ENCODE measurements around the gene CIT.
"Not testable (repeated sequence)": the region's sequence is repeated elsewhere in the genome, so short reads cannot be mapped to it uniquely, and the experiment has no call there.

CIT gene

DNA sequence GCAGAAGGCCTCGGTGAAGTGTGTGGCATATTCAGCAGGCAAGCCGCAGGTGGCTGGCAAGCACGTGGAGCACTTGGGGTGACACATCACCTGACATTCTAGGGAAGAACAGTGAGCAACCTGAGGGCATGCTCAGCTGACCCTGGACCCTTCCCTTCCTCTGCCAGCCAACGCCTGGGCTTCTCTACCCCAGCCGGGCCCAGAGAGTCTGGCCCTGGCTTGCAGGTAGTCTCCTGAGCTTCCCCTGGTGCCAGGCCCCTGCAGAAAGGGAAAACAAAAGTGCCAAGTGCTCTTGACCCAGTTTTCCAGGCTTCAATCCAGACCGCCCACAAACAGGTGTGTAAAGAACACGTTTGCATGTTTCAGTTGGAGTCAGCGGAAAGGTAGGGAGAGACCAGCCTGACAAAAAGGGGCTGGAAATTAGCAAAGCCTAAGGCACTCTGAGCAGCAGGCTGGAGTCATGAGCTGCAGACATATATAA lies 163.5 kb downstream of the CIT start:
- DNase-seq, result no peak
- in situ Hi-C loops (cut with HindIII; ENCODE audit: low pct_ligation_motif_present, low pct_unique_long_range_greater_than_20kb, low sequenced_read_pairs), result no loop called here

- in situ Hi-C loops (cut with HindIII; ENCODE audit: low pct_ligation_motif_present, low pct_unique_long_range_greater_than_20kb, low sequenced_read_pairs), result no loop called here
- DNase-seq, result no peak
These were observed 164.4 kb downstream of the CIT start for GRCh38 chr12:119712721-119713120.

DNA sequence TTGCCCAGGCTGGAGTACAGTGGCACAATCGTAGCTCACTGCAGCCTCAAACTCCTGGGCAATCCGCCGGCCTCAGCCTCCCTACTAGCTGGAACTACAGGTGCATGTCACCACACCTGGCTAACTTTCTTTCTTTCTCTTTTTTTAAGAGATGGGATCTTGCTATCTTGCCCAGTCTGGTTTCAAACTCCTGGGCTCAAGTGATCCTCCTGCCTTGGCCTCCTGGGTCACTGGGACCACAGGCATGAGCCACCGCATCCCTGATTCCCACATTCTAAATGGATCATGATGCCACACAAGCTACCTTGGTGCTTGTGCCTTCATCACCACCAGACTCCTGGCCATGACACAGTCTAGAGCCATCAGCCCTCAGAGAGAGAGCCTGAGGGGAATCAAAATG lies 165.4 kb downstream of the CIT start:
- in situ Hi-C loops (cut with HindIII; ENCODE audit: low pct_ligation_motif_present, low pct_unique_long_range_greater_than_20kb, low sequenced_read_pairs), result no loop called here
- no peak for DNase-seq

- in situ Hi-C loops (cut with HindIII; ENCODE audit: low pct_ligation_motif_present, low pct_unique_long_range_greater_than_20kb, low sequenced_read_pairs), result no loop called here
- no peak for DNase-seq
These were observed 166.1 kb downstream of the CIT start for GRCh38 chr12:119710965-119711551.

DNA sequence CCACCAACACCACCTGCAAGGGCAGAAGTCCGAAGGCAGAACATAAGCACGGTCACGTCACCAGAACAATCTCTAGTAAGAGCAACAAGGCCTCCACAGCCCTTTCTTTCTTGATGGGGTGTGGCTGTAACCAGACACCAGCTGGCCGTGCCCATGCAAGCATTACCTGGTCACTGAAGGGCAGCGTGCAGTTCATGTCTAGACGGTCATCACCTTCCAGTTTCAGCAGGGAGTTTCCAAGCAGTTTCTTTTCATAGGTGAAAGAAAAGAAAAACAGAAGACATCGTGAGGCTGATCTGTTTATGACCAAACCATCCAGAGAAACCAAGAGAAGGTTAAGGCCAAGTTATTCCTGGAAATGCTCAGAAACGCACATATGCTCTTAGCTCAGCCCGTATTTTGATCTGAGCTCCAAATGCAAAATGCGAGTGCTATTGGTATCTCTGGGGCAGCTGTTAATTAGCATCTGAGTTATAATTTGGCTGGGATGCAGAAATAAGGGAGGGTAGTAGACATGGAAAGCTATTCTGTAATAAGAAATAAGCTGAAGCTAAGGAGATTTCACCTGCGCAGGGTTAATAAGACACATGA lies 166.7 kb downstream of the CIT start:
- in situ Hi-C loops (cut with HindIII; ENCODE audit: low pct_ligation_motif_present, low pct_unique_long_range_greater_than_20kb, low sequenced_read_pairs), result no loop called here
- no peak for DNase-seq

DNA sequence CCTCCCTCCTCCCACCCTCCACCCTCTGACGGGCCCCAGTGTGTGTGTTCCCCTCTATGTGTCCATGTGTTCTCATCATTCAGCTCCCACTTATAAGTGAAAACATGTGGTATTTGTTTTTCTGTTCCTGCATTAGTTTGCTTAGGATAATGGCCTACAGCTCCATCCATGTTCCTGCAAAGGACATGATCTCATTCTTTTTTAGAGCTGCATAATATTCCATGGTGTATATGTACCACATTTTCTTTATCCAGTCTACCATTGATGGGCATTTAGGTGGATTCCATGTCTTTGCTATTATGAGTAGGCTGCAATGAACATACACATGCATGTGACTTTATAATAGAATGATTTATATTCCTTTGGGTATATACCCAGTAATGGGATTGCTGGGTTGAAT lies 170.7 kb downstream of the CIT start:
- DNase-seq; in situ Hi-C loops (cut with HindIII; ENCODE audit: low pct_ligation_motif_present, low pct_unique_long_range_greater_than_20kb, low sequenced_read_pairs): not testable (repeated sequence)

DNA sequence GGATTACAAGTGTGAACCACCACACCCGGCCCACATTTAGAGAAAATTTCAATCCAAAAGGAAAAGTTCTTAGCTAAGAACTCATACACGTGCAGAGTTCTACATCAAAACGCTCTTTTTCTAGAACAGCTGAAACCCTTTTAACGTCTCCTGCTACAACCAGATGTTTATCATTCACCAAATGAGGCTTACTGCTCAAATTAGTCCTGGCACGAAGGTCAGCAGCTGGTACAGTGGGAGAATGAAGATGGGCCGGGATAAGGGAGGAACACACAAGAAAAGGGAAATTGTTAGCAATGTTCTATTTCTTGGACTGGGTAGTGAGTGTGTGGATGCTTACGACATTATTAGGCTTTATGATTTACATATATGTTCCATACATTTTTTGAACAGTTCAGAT lies 171.9 kb downstream of the CIT start:
- in situ Hi-C loops (cut with HindIII; ENCODE audit: low pct_ligation_motif_present, low pct_unique_long_range_greater_than_20kb, low sequenced_read_pairs), result no loop called here
- no peak for DNase-seq

GRCh38 chr12:119704065-119704747 lies 172.9 kb downstream of the CIT start:
- DNase-seq, result peak; percentile 43
- in situ Hi-C loops (cut with HindIII; ENCODE audit: low pct_ligation_motif_present, low pct_unique_long_range_greater_than_20kb, low sequenced_read_pairs), result no loop called here

DNA sequence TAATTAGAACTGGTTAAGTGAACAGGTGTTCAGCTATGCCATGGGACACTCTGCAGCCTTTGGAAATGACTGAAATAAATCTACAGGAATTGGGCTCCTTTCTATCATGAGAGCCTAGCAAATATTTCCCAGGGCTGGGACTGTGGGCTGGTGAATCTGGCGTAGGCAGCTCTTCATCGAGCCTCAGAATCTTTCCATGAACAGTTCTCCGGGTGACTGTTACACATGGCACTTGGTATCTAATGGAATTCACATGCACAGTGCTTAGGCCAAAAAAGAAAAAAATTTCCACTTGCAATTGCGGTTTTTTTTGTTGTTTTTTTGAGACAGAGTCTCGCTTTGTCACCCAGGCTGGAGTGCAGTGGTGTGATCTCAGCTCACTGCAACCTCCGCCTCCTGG lies 177.0 kb downstream of the CIT start:
- in situ Hi-C loops (cut with HindIII; ENCODE audit: low pct_ligation_motif_present, low pct_unique_long_range_greater_than_20kb, low sequenced_read_pairs), result no loop called here
- no peak for DNase-seq

GRCh38 chr12:119699199-119699760 lies 177.8 kb downstream of the CIT start:
- peak; percentile 99 for DNase-seq
- in situ Hi-C loops (cut with HindIII; ENCODE audit: low pct_ligation_motif_present, low pct_unique_long_range_greater_than_20kb, low sequenced_read_pairs), result no loop called here

DNA sequence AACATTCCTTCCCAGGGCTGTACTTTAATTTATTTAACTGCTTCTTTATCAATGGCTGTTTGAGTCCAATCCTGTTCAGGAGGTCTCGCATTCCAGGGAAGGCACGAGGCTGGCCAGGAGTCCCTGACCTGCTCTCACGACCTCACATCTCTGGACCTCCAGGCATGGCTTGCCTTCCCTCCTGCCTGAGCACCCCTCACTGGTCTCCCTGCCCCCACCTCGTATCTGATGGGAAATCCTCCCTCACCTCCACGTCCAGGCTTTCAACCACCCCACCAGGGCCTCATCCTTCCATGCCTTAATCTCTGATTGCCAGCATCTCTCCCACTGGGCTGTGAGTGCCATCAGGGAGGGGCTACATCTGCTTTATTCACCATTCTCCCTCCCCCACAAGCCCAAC lies 180.2 kb downstream of the CIT start:
- in situ Hi-C loops (cut with HindIII; ENCODE audit: low pct_ligation_motif_present, low pct_unique_long_range_greater_than_20kb, low sequenced_read_pairs), result no loop called here
- no peak for DNase-seq

GRCh38 chr12:119695034-119695433 lies 182.1 kb downstream of the CIT start:
- peak; percentile 38 for DNase-seq
- in situ Hi-C loops (cut with HindIII; ENCODE audit: low pct_ligation_motif_present, low pct_unique_long_range_greater_than_20kb, low sequenced_read_pairs), result no loop called here

- in situ Hi-C loops (cut with HindIII; ENCODE audit: low pct_ligation_motif_present, low pct_unique_long_range_greater_than_20kb, low sequenced_read_pairs), result no loop called here
- no peak for DNase-seq
These were observed 183.0 kb downstream of the CIT start for GRCh38 chr12:119694111-119694510.

DNA sequence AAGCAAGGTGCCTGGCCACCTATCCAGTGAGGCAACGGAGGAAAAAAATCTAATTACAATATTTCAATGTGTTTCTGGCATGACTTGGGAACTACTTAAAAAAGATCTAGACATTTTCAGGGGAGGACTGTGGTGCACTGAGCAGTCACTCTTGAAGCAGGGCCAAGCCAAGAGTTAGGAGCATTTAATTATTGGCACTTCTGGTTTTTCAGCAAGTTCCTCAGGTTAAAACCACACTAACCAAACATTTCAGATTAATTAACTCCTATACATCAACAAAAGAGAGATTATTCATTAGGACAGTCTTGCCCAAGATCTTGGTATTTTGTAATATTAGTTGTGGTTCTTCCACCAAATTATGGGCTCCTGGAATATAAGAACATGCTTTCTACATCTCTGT lies 183.6 kb downstream of the CIT start:
- in situ Hi-C loops (cut with HindIII; ENCODE audit: low pct_ligation_motif_present, low pct_unique_long_range_greater_than_20kb, low sequenced_read_pairs), result no loop called here
- DNase-seq, result no peak

DNA sequence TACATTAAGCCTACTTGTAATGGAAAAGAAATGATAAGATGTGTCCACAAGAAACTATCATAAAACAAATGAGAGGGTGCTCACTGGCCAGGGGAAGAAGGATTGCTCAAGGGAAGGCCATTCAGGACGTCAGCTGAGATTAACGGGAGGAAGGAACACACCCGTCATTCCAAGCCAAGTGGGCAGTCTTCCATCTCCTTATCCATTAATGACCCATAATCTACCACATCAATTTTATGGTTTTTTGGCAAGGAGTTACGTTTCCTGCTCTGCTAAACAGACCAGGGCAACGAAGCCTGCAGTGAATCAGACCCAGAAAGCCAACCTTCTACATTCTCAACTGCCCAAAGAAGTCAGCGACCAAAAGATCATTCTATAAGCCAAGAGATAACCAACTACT lies 184.1 kb downstream of the CIT start:
- in situ Hi-C loops (cut with HindIII; ENCODE audit: low pct_ligation_motif_present, low pct_unique_long_range_greater_than_20kb, low sequenced_read_pairs), result no loop called here
- peak; percentile 59 for DNase-seq

DNA sequence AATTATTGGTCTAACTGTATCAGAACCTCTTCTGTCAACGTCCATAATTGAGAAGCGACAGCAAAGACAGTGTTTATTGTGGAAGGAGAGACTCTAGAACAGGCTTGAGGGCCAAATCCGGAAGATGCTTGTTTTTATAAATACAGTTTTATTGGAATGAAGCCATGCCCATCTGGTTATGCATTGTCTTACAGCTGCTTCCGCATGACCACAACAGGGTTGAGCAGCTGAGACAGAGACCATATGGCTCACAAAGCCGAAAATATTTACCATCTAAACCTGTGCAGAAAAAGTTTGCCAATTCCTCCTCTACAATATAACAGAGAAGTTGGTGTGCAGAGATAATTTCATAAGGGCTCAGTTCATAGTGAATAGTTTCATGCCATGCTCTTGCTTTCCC lies 184.7 kb downstream of the CIT start:
- no peak for DNase-seq
- in situ Hi-C loops (cut with HindIII; ENCODE audit: low pct_ligation_motif_present, low pct_unique_long_range_greater_than_20kb, low sequenced_read_pairs), result no loop called here

DNA sequence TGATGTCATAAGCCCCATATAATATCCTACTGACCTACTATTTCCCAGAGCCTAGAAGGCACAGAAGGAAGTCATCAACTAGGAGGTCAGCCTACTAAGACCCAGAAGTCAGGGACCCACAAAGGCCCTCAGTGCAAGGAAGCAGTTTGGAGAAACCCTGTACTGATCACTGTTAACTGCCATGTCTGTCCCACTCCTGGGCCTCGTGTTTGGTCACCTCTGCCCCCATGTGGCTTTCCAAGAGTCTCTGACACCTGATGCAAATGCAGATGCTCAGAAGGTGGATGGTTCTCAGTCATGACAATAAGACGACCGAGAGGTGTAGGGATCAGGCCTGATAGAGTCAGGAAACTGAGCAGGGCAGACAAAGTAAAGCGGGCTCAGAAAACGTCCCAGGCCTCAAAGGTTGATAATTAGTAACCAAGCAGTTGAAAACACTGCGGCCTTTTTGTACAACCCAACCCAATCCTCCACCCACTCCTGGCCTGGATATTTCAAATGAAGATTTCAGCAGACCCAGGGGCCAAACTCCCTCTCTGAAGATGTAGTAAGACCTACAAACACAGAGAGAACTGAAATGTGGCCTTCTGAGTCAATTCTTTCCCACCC lies 185.8 kb downstream of the CIT start:
- DNase-seq, result no peak
- in situ Hi-C loops (cut with HindIII; ENCODE audit: low pct_ligation_motif_present, low pct_unique_long_range_greater_than_20kb, low sequenced_read_pairs), result no loop called here

GRCh38 chr12:119689935-119690500 lies 187.1 kb downstream of the CIT start:
- DNase-seq, result no peak
- in situ Hi-C loops (cut with HindIII; ENCODE audit: low pct_ligation_motif_present, low pct_unique_long_range_greater_than_20kb, low sequenced_read_pairs), result no loop called here

DNA sequence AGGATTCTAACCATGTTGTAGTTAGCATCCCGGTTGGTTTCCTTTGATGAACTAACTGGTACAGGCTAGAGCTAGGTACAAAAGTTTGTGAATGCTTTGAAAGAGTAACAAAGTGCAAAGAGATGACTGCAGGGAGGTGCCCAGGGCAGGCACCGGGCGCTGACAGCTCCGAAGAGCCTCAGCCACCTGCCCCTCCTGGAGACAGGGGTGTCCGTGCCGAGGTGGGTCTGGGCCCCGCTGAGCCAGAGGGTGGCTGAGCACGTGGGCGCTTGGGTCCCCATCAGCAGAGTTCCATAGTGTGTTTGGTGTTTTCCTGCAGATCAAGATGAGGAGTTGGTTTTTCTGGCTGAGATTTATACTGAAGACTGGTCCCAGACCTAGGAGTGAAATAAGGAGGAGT lies 189.2 kb downstream of the CIT start:
- no peak for DNase-seq
- in situ Hi-C loops (cut with HindIII; ENCODE audit: low pct_ligation_motif_present, low pct_unique_long_range_greater_than_20kb, low sequenced_read_pairs), result no loop called here
